ENCODE data around the gene IKBKG. TPM values are rescaled to one million over a fixed set of nuclear protein-coding genes. Genes with fewer than 3 reads are reported as not detected.

The IKBKG gene
- total and polyA plus RNA-seq, 2 of the 13 experiments (the other 11 are each of a cell fraction or from before 2014, with no cell fraction given) = 30.6 to 44.3 TPM

- TF ChIP-seq TFDP2 (CRISPR knock-in tag; IDR thresholded peaks at IDR 0.05) (no peak), ZNF720 (CRISPR knock-in tag; IDR thresholded peaks at IDR 0.05) (no peak), CCDC6 (CRISPR knock-in tag; IDR thresholded peaks at IDR 0.05) (0 out of 2 replicates have a peak, but pooled peaks have one; percentile 30), SP1 (IDR thresholded peaks at IDR 0.05) (no peak), SP1 (CRISPR knock-in tag; IDR thresholded peaks at IDR 0.05) (peak; percentile 65; the same call in 1 of the 2 replicates), FOXO4 (CRISPR knock-in tag; conservative IDR thresholded peaks at IDR 0.05) (no peak), MNT (IDR thresholded peaks at IDR 0.05) (no peak), YY1 (IDR thresholded peaks at IDR 0.05; ENCODE audit: insufficient read depth, insufficient replicate concordance, low read depth, low read length) (peak; percentile 92), HOXA9 (CRISPR knock-in tag; IDR thresholded peaks at IDR 0.05; ENCODE audit: borderline replicate concordance) (no peak), TARDBP (CRISPR knock-in tag; IDR thresholded peaks at IDR 0.05) (no peak), ZNF782 (CRISPR knock-in tag; IDR thresholded peaks at IDR 0.05; ENCODE audit: borderline replicate concordance) (no peak), SPEN (CRISPR knock-in tag; IDR thresholded peaks at IDR 0.05; ENCODE audit: low read depth) (peak; percentile 33; the same call in 1 of the 2 replicates), HOXA3 (CRISPR knock-in tag; IDR thresholded peaks at IDR 0.05) (peak; percentile 72), ZNF335 (CRISPR knock-in tag; IDR thresholded peaks at IDR 0.05) (no peak), SIX1 (CRISPR knock-in tag; IDR thresholded peaks at IDR 0.05; ENCODE audit: borderline replicate concordance) (no peak), FOSL2 (CRISPR knock-in tag; IDR thresholded peaks at IDR 0.05) (0 out of 2 replicates have a peak, but pooled peaks have one; percentile 6), THAP7 (CRISPR knock-in tag; IDR thresholded peaks at IDR 0.05) (no peak), TRIM22 (IDR thresholded peaks at IDR 0.05) (no peak), ZSCAN29 (CRISPR knock-in tag; conservative IDR thresholded peaks at IDR 0.05) (no peak)
Measured at GRCh38 chrX:154515966-154516655, 31.3 kb upstream of the IKBKG start, which contains the start of gene FAM3A (continued).
